ENCODE data around the gene CTNNA2.

CTNNA2 gene

GRCh38 chr2:80354858-80355257 lies 842.0 kb downstream of the CTNNA2 start:
- DNase-seq = no peak

- DNase-seq = no peak
These were observed 849.1 kb downstream of the CTNNA2 start for GRCh38 chr2:80361904-80362303.

GRCh38 chr2:80363330-80363729 lies 850.5 kb downstream of the CTNNA2 start:
- no peak for DNase-seq

GRCh38 chr2:80363791-80364349 lies 851.0 kb downstream of the CTNNA2 start:
- DNase-seq = no peak

GRCh38 chr2:80364524-80365212 lies 851.8 kb downstream of the CTNNA2 start:
- no peak for DNase-seq

GRCh38 chr2:80365762-80366161 lies 852.9 kb downstream of the CTNNA2 start:
- peak in 1 of 3 donors; percentile 0 for DNase-seq

GRCh38 chr2:80370375-80371009 lies 857.6 kb downstream of the CTNNA2 start:
- DNase-seq = no peak

- no peak for DNase-seq
These were observed 861.3 kb downstream of the CTNNA2 start for GRCh38 chr2:80374105-80374504.

- no peak for DNase-seq
These were observed 864.2 kb downstream of the CTNNA2 start for GRCh38 chr2:80377071-80377470.

- DNase-seq = no peak
These were observed 867.9 kb downstream of the CTNNA2 start for GRCh38 chr2:80380736-80381135.

GRCh38 chr2:80381666-80382065 lies 868.8 kb downstream of the CTNNA2 start:
- DNase-seq = no peak

GRCh38 chr2:80392441-80392840 lies 879.6 kb downstream of the CTNNA2 start:
- DNase-seq = no peak

- no peak for DNase-seq
These were observed 881.1 kb downstream of the CTNNA2 start for GRCh38 chr2:80393991-80394390.

- no peak for DNase-seq
These were observed 882.4 kb downstream of the CTNNA2 start for GRCh38 chr2:80395251-80395650.

- DNase-seq = no peak
These were observed 883.4 kb downstream of the CTNNA2 start for GRCh38 chr2:80396276-80396675.

- no peak for DNase-seq
These were observed 890.2 kb downstream of the CTNNA2 start for GRCh38 chr2:80403081-80403480.

- DNase-seq = no peak
These were observed 894.5 kb downstream of the CTNNA2 start for GRCh38 chr2:80407377-80407776.

GRCh38 chr2:80410346-80410745 lies 897.5 kb downstream of the CTNNA2 start:
- no peak for DNase-seq

GRCh38 chr2:80413136-80413535 lies 900.3 kb downstream of the CTNNA2 start:
- no peak for DNase-seq

GRCh38 chr2:80417737-80418136 lies 904.9 kb downstream of the CTNNA2 start:
- no peak for DNase-seq

- no peak for DNase-seq
These were observed 907.8 kb downstream of the CTNNA2 start for GRCh38 chr2:80420530-80421208.

- no peak for DNase-seq
These were observed 916.4 kb downstream of the CTNNA2 start for GRCh38 chr2:80429251-80429650.

GRCh38 chr2:80437959-80438358 lies 925.1 kb downstream of the CTNNA2 start:
- no peak for DNase-seq

- no peak for DNase-seq
These were observed 925.8 kb downstream of the CTNNA2 start for GRCh38 chr2:80438686-80439085.

Measured in suppressor macrophage treated with lipopolysaccharide for 1 hour (primary cell).